H9 (cell line): ENCODE data around the gene AKAP1. TPM values are rescaled to one million over a fixed set of nuclear protein-coding genes. Genes with fewer than 3 reads are reported as not detected.

Experiments used
- DNase-seq: peaks from one replicate; pipeline ENCODE4 v3.0.0-alpha.2; 2017
- H2AFZ ChIP-seq: one replicate; pipeline ENCODE4 v1.6.1; 2013; ENCODE audit warnings: mild to moderate bottlenecking, low read length, control low read depth, moderate library complexity
- H2AK5ac ChIP-seq: 2 replicates; pipeline ENCODE4 v1.6.1; 2013; ENCODE audit warnings: low read length, control low read depth, mixed read lengths; ENCODE audit not compliant: insufficient read length
- H2BK120ac ChIP-seq: one replicate; pipeline ENCODE4 v1.6.1; 2013; ENCODE audit warnings: low read depth, mild to moderate bottlenecking, low read length, control low read depth, inconsistent platforms; ENCODE audit not compliant: poor library complexity, severe bottlenecking
- H2BK12ac ChIP-seq: 2 replicates; pipeline ENCODE4 v1.6.1; 2013; ENCODE audit warnings: low read length, control low read depth, mixed read lengths, low read depth; ENCODE audit not compliant: insufficient read length
- H2BK15ac ChIP-seq: 2 replicates; pipeline ENCODE4 v1.6.1; 2013; ENCODE audit warnings: low read depth, low read length, control low read depth
- H2BK20ac ChIP-seq: one replicate; pipeline ENCODE4 v1.6.1; 2013; ENCODE audit warnings: low read depth, mild to moderate bottlenecking, low read length, control low read depth, inconsistent platforms; ENCODE audit not compliant: poor library complexity, severe bottlenecking
- H2BK5ac ChIP-seq: 2 replicates; pipeline ENCODE4 v1.6.1; 2013; ENCODE audit warnings: low read length, control low read depth, mixed read lengths; ENCODE audit not compliant: insufficient read length
- H3K14ac ChIP-seq: 2 replicates; pipeline ENCODE4 v1.6.1; 2013; ENCODE audit warnings: low read length, control low read depth; ENCODE audit not compliant: insufficient read depth
- H3K18ac ChIP-seq: 2 replicates; pipeline ENCODE4 v1.6.1; 2013; ENCODE audit warnings: low read depth, mild to moderate bottlenecking, mixed read lengths, low read length, control low read depth; ENCODE audit not compliant: insufficient read length
- H3K23ac ChIP-seq: 2 replicates; pipeline ENCODE4 v1.6.1; 2013; ENCODE audit warnings: low read length, control low read depth, mixed read lengths, low read depth; ENCODE audit not compliant: insufficient read length
- H3K23me2 ChIP-seq: 2 replicates; pipeline ENCODE4 v1.6.1; 2013; ENCODE audit warnings: low read depth, mild to moderate bottlenecking, mixed read lengths, low read length, control low read depth; ENCODE audit not compliant: insufficient read length, poor library complexity, severe bottlenecking
- H3K27ac ChIP-seq: 2 replicates; pipeline ENCODE4 v1.5.1; 2013; ENCODE audit warnings: low read length, control low read depth, mixed read lengths, low read depth; ENCODE audit not compliant: insufficient read length
- H3K27me3 ChIP-seq: 2 replicates; pipeline ENCODE4 v1.6.1; 2013; ENCODE audit warnings: low read length, control low read depth, inconsistent platforms; ENCODE audit not compliant: insufficient read depth
- H3K4ac ChIP-seq: 2 replicates; pipeline ENCODE4 v1.6.1; 2013; ENCODE audit warnings: low read depth, mild to moderate bottlenecking, control low read depth, inconsistent platforms, low read length, moderate library complexity
- H3K4me1 ChIP-seq: 2 replicates; pipeline ENCODE4 v1.6.1; 2013; ENCODE audit warnings: low read length, control low read depth, inconsistent platforms; ENCODE audit not compliant: insufficient read depth
- H3K4me2 ChIP-seq: 2 replicates; pipeline ENCODE4 v1.6.1; 2013; ENCODE audit warnings: low read length, control low read depth, mixed read lengths; ENCODE audit not compliant: insufficient read length, insufficient read depth
- H3K56ac ChIP-seq: 2 replicates; pipeline ENCODE4 v1.6.1; 2013; ENCODE audit warnings: low read depth, mild to moderate bottlenecking, mixed read lengths, low read length, control low read depth; ENCODE audit not compliant: insufficient read length
- H3K79me1 ChIP-seq: 2 replicates; pipeline ENCODE4 v1.6.1; 2013; ENCODE audit warnings: low read depth, mild to moderate bottlenecking, moderate library complexity, low read length, control low read depth, inconsistent platforms; ENCODE audit not compliant: insufficient read depth, poor library complexity, severe bottlenecking
- H3K79me2 ChIP-seq: 2 replicates; pipeline ENCODE4 v1.6.1; 2013; ENCODE audit warnings: low read length, control low read depth, inconsistent platforms; ENCODE audit not compliant: insufficient read depth
- H3K9ac ChIP-seq: 2 replicates; pipeline ENCODE4 v1.6.1; 2013; ENCODE audit warnings: low read length, control low read depth, mixed read lengths; ENCODE audit not compliant: insufficient read length; ENCODE audit errors: extremely low read depth
- H3K9me3 ChIP-seq: one replicate; pipeline ENCODE4 v1.6.1; 2013; ENCODE audit warnings: low read depth, low read length, inconsistent platforms; ENCODE audit not compliant: control insufficient read depth
- H3T11ph ChIP-seq: one replicate; pipeline ENCODE4 v1.6.1; 2013; ENCODE audit warnings: mild to moderate bottlenecking, low read length, control low read depth, inconsistent platforms
- H4K20me1 ChIP-seq: one replicate; pipeline ENCODE4 v1.6.1; 2013; ENCODE audit not compliant: control insufficient read depth, insufficient read length, insufficient read depth
- H4K5ac ChIP-seq: 2 replicates; pipeline ENCODE4 v1.6.1; 2013; ENCODE audit warnings: low read depth, mild to moderate bottlenecking, mixed read lengths, low read length, control low read depth; ENCODE audit not compliant: insufficient read length
- H4K8ac ChIP-seq: replicated peaks from 2 replicates; pipeline ENCODE4 v1.6.1; 2013; ENCODE audit warnings: low read length, control low read depth, mixed read lengths, low read depth; ENCODE audit not compliant: insufficient read length
- H4K91ac ChIP-seq: 2 replicates; pipeline ENCODE4 v1.6.1; 2013; ENCODE audit warnings: low read depth, mild to moderate bottlenecking, moderate library complexity, mixed read lengths, low read length, control low read depth; ENCODE audit not compliant: insufficient read length
- H3K27ac Mint-ChIP-seq, 3 experiments: 2 replicates in 2 of 3; 3 replicates in 1 of 3; pipeline ENCODE4 v1.8.0; 2020 to 2021; ENCODE audit warnings: mixed read lengths in 3 of 3, mild to moderate bottlenecking in 1 of 3, moderate library complexity in 1 of 3
- H3K27me3 Mint-ChIP-seq: 2 replicates; pipeline ENCODE4 v1.8.0; 2021; ENCODE audit warnings: low read depth, mild to moderate bottlenecking, moderate library complexity, mixed read lengths
- H3K36me3 Mint-ChIP-seq, 3 experiments: 2 replicates in 2 of 3; 3 replicates in 1 of 3; pipeline ENCODE4 v1.8.0; 2020 to 2021; ENCODE audit warnings: low read depth in 3 of 3, mixed read lengths in 3 of 3; ENCODE audit not compliant: insufficient read depth in 1 of 3
- H3K4me1 Mint-ChIP-seq, 2 experiments: 2 replicates each; pipeline ENCODE4 v1.8.0; 2020; ENCODE audit warnings: mixed read lengths in 2 of 2
- H3K4me3 Mint-ChIP-seq, 2 experiments: 2 replicates in 1 of 2; 3 replicates in 1 of 2; pipeline ENCODE4 v1.8.0; 2020 to 2021; ENCODE audit warnings: mild to moderate bottlenecking in 2 of 2, mixed read lengths in 2 of 2, moderate library complexity in 1 of 2
- H3K9me3 Mint-ChIP-seq, 2 experiments: 2 replicates in 1 of 2; 3 replicates in 1 of 2; pipeline ENCODE4 v1.8.0; 2020; ENCODE audit warnings: mild to moderate bottlenecking in 2 of 2, mixed read lengths in 2 of 2, moderate library complexity in 1 of 2
- WGBS: extraction: QIAGEN DNeasy Blood & Tissue Kit; methylation state at CpG from one replicate; pipeline ENCODE4 v1.1.7; 2013; ENCODE audit warnings: missing lambda C conversion rate, low lambda C conversion rate, mixed read lengths; ENCODE audit not compliant: insufficient read length; ENCODE audit errors: extremely low coverage; 5-methylcytosine and 5-hydroxymethylcytosine counted together
- total RNA-seq: library from RNA; stranded (reverse); gene quantifications from 2 replicates; pipeline ENCODE4 v1.2.1, GENCODE V29; 2021
- TF ChIP-seq, protein P1 (sequence below): fragments of 200-600 bp; sonication (generic); conservative IDR thresholded peaks from 3 replicates; pipeline ENCODE4 v1.8.0; 2021; ENCODE audit warnings: antibody characterized with exemption, mild to moderate bottlenecking

Gene AKAP1
- total RNA-seq, 1 experiment from 2014 or later = 61.2 TPM

DNA sequence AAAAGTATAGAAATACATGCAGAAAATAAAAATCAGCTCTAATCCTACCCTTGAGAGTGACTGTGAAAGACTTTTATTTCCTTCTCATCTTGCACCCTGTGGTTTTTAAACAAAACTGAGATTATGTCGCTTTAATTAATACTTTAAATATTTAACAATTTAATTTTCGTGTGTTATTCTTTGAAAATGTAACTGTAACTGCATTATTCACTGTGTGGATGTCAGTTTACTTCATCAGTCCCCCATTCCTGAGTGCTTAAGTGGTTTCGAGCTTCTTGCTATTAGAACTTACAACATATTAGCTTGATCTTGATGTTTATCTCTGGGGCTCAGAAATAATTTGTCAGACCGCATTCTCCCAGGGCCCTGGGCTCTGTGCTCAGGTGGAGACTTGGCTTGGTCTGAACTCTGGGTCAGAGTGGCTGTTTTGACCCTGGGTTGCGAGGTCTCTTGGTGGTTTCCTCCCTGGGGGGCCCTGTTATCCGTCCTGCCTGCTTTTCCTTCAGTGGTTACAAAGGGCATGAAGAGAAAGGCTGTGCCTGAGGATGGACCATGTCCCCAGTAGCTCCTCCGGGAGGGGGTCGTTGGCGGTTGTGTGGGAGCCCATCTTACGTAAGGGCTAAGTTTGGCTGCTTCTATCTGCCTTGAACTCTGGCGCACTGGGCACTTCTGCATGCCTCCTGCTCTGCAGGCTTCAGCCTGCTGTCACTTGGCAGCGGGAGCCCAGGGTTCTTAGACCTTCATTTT is 25.7 kb downstream of the AKAP1 start:
- Histone ChIP-seq H4K20me1 (peaks cover 2% of the 10 kb centered on the region), H3K27ac (no peak overlapping the region), H4K5ac (no peak overlapping the region), H3K4ac (no peak overlapping the region), H3K23ac (no peak overlapping the region), H2BK15ac (no peak overlapping the region), H3K79me2 (no peaks in the 10 kb centered on the region; the same call in 1 of the 2 replicates), H3K4me1 (peaks cover 2% of the 10 kb centered on the region; the same call in 1 of the 2 replicates), H3K56ac (no peak overlapping the region), H3K18ac (no peak overlapping the region), H2AFZ (no peak overlapping the region), H3K9me3 (no peaks in the 10 kb centered on the region), H3K14ac (no peak overlapping the region), H3K27me3 (no peaks in the 10 kb centered on the region), H2BK5ac (no peak overlapping the region), H2AK5ac (no peak overlapping the region), H3K4me2 (no peak overlapping the region), H4K91ac (no peak overlapping the region), H3K23me2 (no peaks in the 10 kb centered on the region), H3T11ph (no peak overlapping the region), H3K79me1 (peaks cover 6% of the 10 kb centered on the region), H2BK120ac (no peak overlapping the region), H4K8ac (no peak overlapping the region), H2BK20ac (no peak overlapping the region), H2BK12ac (no peak overlapping the region), H3K9ac (no peak overlapping the region)
- H3K27me3 Mint-ChIP-seq = no peaks in the 10 kb centered on the region
- DNase-seq = no peak
- H3K4me3 Mint-ChIP-seq = no peak overlapping the region
- peaks cover 50 to 62% of the 10 kb centered on the region in 2 experiments for H3K4me1 Mint-ChIP-seq
- no peaks in the 10 kb centered on the region for H3K9me3 Mint-ChIP-seq
- H3K27ac Mint-ChIP-seq = peak overlapping the region; percentile 23 to 80 (median 62); a peak in 2 of 7 replicates
- peaks cover 35 to 63% (median 54%) of the 10 kb centered on the region in 3 experiments for H3K36me3 Mint-ChIP-seq
- no CpG with 5 or more reads among the region's 12 CpGs for WGBS
- TF ChIP-seq, protein P1, sequence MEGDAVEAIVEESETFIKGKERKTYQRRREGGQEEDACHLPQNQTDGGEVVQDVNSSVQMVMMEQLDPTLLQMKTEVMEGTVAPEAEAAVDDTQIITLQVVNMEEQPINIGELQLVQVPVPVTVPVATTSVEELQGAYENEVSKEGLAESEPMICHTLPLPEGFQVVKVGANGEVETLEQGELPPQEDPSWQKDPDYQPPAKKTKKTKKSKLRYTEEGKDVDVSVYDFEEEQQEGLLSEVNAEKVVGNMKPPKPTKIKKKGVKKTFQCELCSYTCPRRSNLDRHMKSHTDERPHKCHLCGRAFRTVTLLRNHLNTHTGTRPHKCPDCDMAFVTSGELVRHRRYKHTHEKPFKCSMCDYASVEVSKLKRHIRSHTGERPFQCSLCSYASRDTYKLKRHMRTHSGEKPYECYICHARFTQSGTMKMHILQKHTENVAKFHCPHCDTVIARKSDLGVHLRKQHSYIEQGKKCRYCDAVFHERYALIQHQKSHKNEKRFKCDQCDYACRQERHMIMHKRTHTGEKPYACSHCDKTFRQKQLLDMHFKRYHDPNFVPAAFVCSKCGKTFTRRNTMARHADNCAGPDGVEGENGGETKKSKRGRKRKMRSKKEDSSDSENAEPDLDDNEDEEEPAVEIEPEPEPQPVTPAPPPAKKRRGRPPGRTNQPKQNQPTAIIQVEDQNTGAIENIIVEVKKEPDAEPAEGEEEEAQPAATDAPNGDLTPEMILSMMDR = no peak
